Neuronal stem cell (in vitro differentiated cells): ENCODE data around the gene RAB3GAP1.
"Not testable (repeated sequence)": the region's sequence is repeated elsewhere in the genome, so short reads cannot be mapped to it uniquely, and the experiment has no call there.

ENCODE experiments used
- DNase-seq: peaks from one replicate; pipeline ENCODE4 v3.0.0-alpha.2; 2013; ENCODE audit warnings: low spot score
- H2AFZ ChIP-seq: one replicate; pipeline ENCODE4 v1.6.1; 2013; ENCODE audit warnings: mild to moderate bottlenecking, low read length, inconsistent platforms
- H2AK5ac ChIP-seq: 2 replicates; pipeline ENCODE4 v1.6.1; 2013; ENCODE audit warnings: low read depth, mild to moderate bottlenecking, inconsistent platforms, low read length, moderate library complexity, mixed read lengths
- H2BK120ac ChIP-seq: 2 replicates; pipeline ENCODE4 v1.6.1; 2013; ENCODE audit warnings: low read depth, mild to moderate bottlenecking, inconsistent platforms, low read length, moderate library complexity, mixed read lengths
- H2BK12ac ChIP-seq: one replicate; pipeline ENCODE4 v1.6.1; 2013; ENCODE audit warnings: low read length, inconsistent platforms
- H2BK15ac ChIP-seq: 2 replicates; pipeline ENCODE4 v1.6.1; 2013; ENCODE audit warnings: mild to moderate bottlenecking, low read length, inconsistent platforms, mixed read lengths
- H2BK5ac ChIP-seq: one replicate; pipeline ENCODE4 v1.6.1; 2013; ENCODE audit warnings: inconsistent platforms, mild to moderate bottlenecking, low read length, moderate library complexity
- H3K14ac ChIP-seq: one replicate; pipeline ENCODE4 v1.6.1; 2013; ENCODE audit warnings: low read length, inconsistent platforms
- H3K18ac ChIP-seq: 2 replicates; pipeline ENCODE4 v1.6.1; 2013; ENCODE audit warnings: low read length, inconsistent platforms
- H3K23ac ChIP-seq: 2 replicates; pipeline ENCODE4 v1.6.1; 2013; ENCODE audit warnings: low read depth, mild to moderate bottlenecking, mixed read lengths, low read length, inconsistent platforms; ENCODE audit not compliant: poor library complexity
- H3K27ac ChIP-seq: replicated peaks from 3 replicates; pipeline ENCODE4 v1.5.1; 2013; ENCODE audit warnings: low read length, inconsistent platforms
- H3K27me3 ChIP-seq, 3 experiments: 2 replicates each; pipeline ENCODE4 v1.6.1; 2013; ENCODE audit warnings: low read length in 3 of 3, mild to moderate bottlenecking in 2 of 3, inconsistent platforms in 1 of 3, low read depth in 1 of 3, mixed read lengths in 1 of 3, moderate library complexity in 1 of 3; ENCODE audit not compliant: control insufficient read depth in 3 of 3, insufficient read depth in 3 of 3
- H3K36me3 ChIP-seq, 2 donors: replicated peaks in 1 of 2; 2 replicates each; pipeline ENCODE4 v1.6.1; 2013; ENCODE audit warnings: low read length in 2 of 2; ENCODE audit not compliant: control insufficient read depth in 2 of 2, insufficient read depth in 2 of 2
- H3K4ac ChIP-seq: 2 replicates; pipeline ENCODE4 v1.6.1; 2013; ENCODE audit warnings: inconsistent platforms, mild to moderate bottlenecking, low read length, moderate library complexity
- H3K4me1 ChIP-seq, 2 donors: 1 replicate in 1 of 2; 2 replicates in 1 of 2; pipeline ENCODE4 v1.6.1; 2013; ENCODE audit warnings: low read length in 2 of 2, low read depth in 1 of 2; ENCODE audit not compliant: control insufficient read depth in 2 of 2, insufficient read depth in 1 of 2
- H3K4me2 ChIP-seq: one replicate; pipeline ENCODE4 v1.6.1; 2013; ENCODE audit warnings: mild to moderate bottlenecking, low read length, inconsistent platforms; ENCODE audit not compliant: insufficient read depth, poor library complexity, severe bottlenecking
- H3K4me3 ChIP-seq, 2 donors: 2 replicates each; pipeline ENCODE4 v1.5.1; 2013; ENCODE audit warnings: low read length in 2 of 2, mild to moderate bottlenecking in 2 of 2, inconsistent platforms in 1 of 2, moderate library complexity in 1 of 2
- H3K79me1 ChIP-seq: one replicate; pipeline ENCODE4 v1.6.1; 2013; ENCODE audit warnings: low read depth, mild to moderate bottlenecking, inconsistent platforms, low read length, moderate library complexity
- H3K9ac ChIP-seq: one replicate; pipeline ENCODE4 v1.6.1; 2013; ENCODE audit warnings: mild to moderate bottlenecking, low read depth, low read length, inconsistent platforms; ENCODE audit not compliant: poor library complexity
- H3K9me3 ChIP-seq, 2 donors: replicated peaks in 1 of 2; 2 replicates each; pipeline versions ENCODE3 to v1.6.1; 2013; ENCODE audit warnings: low read length in 2 of 2, mild to moderate bottlenecking in 2 of 2, inconsistent platforms in 1 of 2, low read depth in 1 of 2, mixed read lengths in 1 of 2, moderate library complexity in 1 of 2; ENCODE audit not compliant: control insufficient read depth in 2 of 2, insufficient read depth in 1 of 2
- H4K8ac ChIP-seq: one replicate; pipeline ENCODE4 v1.6.1; 2013; ENCODE audit warnings: low read depth, mild to moderate bottlenecking, inconsistent platforms, low read length, moderate library complexity
- H4K91ac ChIP-seq: one replicate; pipeline ENCODE4 v1.6.1; 2013; ENCODE audit warnings: low read length, low read depth, mild to moderate bottlenecking, inconsistent platforms; ENCODE audit not compliant: poor library complexity
- WGBS, 2 donors: extraction: QIAGEN DNeasy Blood & Tissue Kit; methylation state at CpG; one replicate each; pipeline ENCODE4 v1.1.7; 2013; ENCODE audit warnings: missing lambda C conversion rate in 2 of 2, mixed read lengths in 1 of 2; ENCODE audit not compliant: insufficient read length in 2 of 2, insufficient replicate concordance in 1 of 2; ENCODE audit errors: extremely low coverage in 2 of 2; 5-methylcytosine and 5-hydroxymethylcytosine counted together

The RAB3GAP1 gene

DNA sequence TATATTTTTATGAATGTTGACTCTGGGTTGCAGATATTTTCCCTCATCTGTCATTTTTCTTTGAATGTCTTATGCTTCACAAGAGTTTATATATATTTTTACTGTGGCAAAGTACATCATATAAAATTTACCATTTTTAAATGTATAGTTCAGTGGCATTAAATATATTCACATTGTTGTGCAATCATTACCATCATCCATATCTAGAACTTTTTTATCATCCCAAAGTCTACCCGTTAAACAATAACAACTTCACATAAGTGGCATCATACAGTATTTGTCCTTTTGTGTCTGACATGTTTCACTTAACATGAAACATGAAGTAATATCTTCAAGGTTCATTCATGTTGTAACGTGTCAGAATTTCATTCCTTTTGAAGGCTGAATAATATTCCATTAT, 24.5 kb downstream of the RAB3GAP1 start:
- no peaks in the 10 kb centered on the region for H3K27me3 ChIP-seq
- no peak overlapping the region for H3K9ac ChIP-seq
- no peak overlapping the region for H3K4me3 ChIP-seq
- no peak overlapping the region for H3K18ac ChIP-seq
- peaks cover 26 to 55% of the 10 kb centered on the region in 2 donors for H3K9me3 ChIP-seq
- no peak overlapping the region for H4K8ac ChIP-seq
- H3K4me1 ChIP-seq = no peaks in the 10 kb centered on the region
- H4K91ac ChIP-seq = no peak overlapping the region
- H3K4me2 ChIP-seq = no peak overlapping the region
- H2BK120ac ChIP-seq = no peak overlapping the region
- no peak overlapping the region for H3K14ac ChIP-seq
- H3K36me3 ChIP-seq = peaks cover 4% of the 10 kb centered on the region in 2 donors
- no peak overlapping the region for H3K27ac ChIP-seq
- no peak for DNase-seq
- no peak overlapping the region for H2AK5ac ChIP-seq
- H3K23ac ChIP-seq = no peak overlapping the region
- no CpG with 5 or more reads among the region's 2 CpGs for WGBS, 2 donors
- H2BK15ac ChIP-seq = no peak overlapping the region
- no peak overlapping the region for H3K4ac ChIP-seq
- no peak overlapping the region for H2AFZ ChIP-seq
- H3K79me1 ChIP-seq = peaks cover 10% of the 10 kb centered on the region
- no peak overlapping the region for H2BK12ac ChIP-seq
- H2BK5ac ChIP-seq = no peak overlapping the region

DNA sequence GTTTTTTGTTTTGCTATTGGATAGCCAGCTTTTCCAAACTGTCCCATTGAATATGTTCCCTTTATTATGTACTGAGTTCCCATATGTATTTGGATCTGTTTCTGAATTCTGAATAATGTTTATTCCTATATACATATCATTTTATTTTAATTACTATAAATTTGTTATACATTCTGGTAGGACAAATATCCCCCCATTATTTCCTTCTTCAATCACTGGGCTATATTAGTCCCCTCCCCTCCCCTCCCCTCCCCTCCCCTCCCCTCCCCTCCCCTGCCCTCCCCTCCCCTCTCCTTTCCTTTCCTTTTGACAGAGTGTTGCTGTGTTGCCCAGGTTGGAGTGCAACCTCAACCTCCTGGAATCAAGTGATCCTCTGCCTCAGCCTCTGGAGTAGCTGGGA, 26.3 kb downstream of the RAB3GAP1 start:
- Histone ChIP-seq H3K27me3 (no peaks in the 10 kb centered on the region), H3K23ac (no peak overlapping the region), H2BK5ac (no peak overlapping the region), H3K4me3 (no peak overlapping the region), H2AK5ac (no peak overlapping the region), H3K9ac (no peak overlapping the region), H2AFZ (no peak overlapping the region), H3K18ac (no peak overlapping the region), H3K79me1 (peaks cover 7% of the 10 kb centered on the region), H2BK15ac (no peak overlapping the region), H3K27ac (no peak overlapping the region), H2BK120ac (no peak overlapping the region), H4K8ac (no peak overlapping the region), H3K4me1 (no peaks in the 10 kb centered on the region), H3K4ac (no peak overlapping the region), H3K9me3 (peaks cover 13 to 42% of the 10 kb centered on the region in 2 donors), H3K4me2 (no peak overlapping the region), H4K91ac (no peak overlapping the region), H3K36me3 (peaks cover 0 to 12% of the 10 kb centered on the region in 2 donors), H3K14ac (no peak overlapping the region), H2BK12ac (no peak overlapping the region)
- no peak for DNase-seq

- no peak overlapping the region for H2BK12ac ChIP-seq
- H3K4me3 ChIP-seq = no peak overlapping the region
- H2BK5ac ChIP-seq = no peak overlapping the region
- H3K36me3 ChIP-seq = peaks cover 0 to 8% of the 10 kb centered on the region in 2 donors
- no peak overlapping the region for H3K18ac ChIP-seq
- H3K27me3 ChIP-seq = no peaks in the 10 kb centered on the region
- H2BK15ac ChIP-seq = no peak overlapping the region
- H3K23ac ChIP-seq = no peak overlapping the region
- H3K4ac ChIP-seq = no peak overlapping the region
- peaks cover 0 to 23% of the 10 kb centered on the region in 2 donors for H3K9me3 ChIP-seq
- no peak overlapping the region for H3K27ac ChIP-seq
- WGBS, 2 donors = no CpG with 5 or more reads among the region's 2 CpGs
- H3K9ac ChIP-seq = no peak overlapping the region
- H3K79me1 ChIP-seq = no peaks in the 10 kb centered on the region
- no peak overlapping the region for H3K14ac ChIP-seq
- no peak overlapping the region for H3K4me2 ChIP-seq
- H2AFZ ChIP-seq = no peak overlapping the region
- H2AK5ac ChIP-seq = no peak overlapping the region
- H4K8ac ChIP-seq = no peak overlapping the region
- H3K4me1 ChIP-seq = no peaks in the 10 kb centered on the region
- no peak overlapping the region for H2BK120ac ChIP-seq
- no peak for DNase-seq
- no peak overlapping the region for H4K91ac ChIP-seq
These were observed 34.1 kb downstream of the RAB3GAP1 start for GRCh38 chr2:135086222-135086621.

- H3K4me2 ChIP-seq, H4K91ac ChIP-seq, H2AFZ ChIP-seq, H2BK5ac ChIP-seq, H3K4me3 ChIP-seq, H3K4ac ChIP-seq, H2AK5ac ChIP-seq, H3K14ac ChIP-seq, H3K79me1 ChIP-seq, H4K8ac ChIP-seq, DNase-seq, H3K4me1 ChIP-seq, H3K23ac ChIP-seq, H3K18ac ChIP-seq, H3K27ac ChIP-seq, H2BK15ac ChIP-seq, H2BK12ac ChIP-seq, H2BK120ac ChIP-seq, H3K27me3 ChIP-seq: not testable (repeated sequence)
- Histone ChIP-seq H3K9me3 (peaks cover 0 to 17% of the 10 kb centered on the region in 2 donors), H3K36me3 (peaks cover 3 to 19% of the 10 kb centered on the region in 2 donors), H3K9ac (peak overlapping the region; percentile 57)
- WGBS, 2 donors = no CpG with 5 or more reads among the region's 4 CpGs
These were observed 37.5 kb downstream of the RAB3GAP1 start for GRCh38 chr2:135089597-135089996.
